HG03460 (cell line): ENCODE measurements around the gene AFG3L2.

Experiments
- ATAC-seq: cut with Tn5 transposase; IDR thresholded peaks from one replicate; pipeline ENCODE4 v1.9.1; 2021; ENCODE audit not compliant: unreplicated experiment

AFG3L2 gene

DNA sequence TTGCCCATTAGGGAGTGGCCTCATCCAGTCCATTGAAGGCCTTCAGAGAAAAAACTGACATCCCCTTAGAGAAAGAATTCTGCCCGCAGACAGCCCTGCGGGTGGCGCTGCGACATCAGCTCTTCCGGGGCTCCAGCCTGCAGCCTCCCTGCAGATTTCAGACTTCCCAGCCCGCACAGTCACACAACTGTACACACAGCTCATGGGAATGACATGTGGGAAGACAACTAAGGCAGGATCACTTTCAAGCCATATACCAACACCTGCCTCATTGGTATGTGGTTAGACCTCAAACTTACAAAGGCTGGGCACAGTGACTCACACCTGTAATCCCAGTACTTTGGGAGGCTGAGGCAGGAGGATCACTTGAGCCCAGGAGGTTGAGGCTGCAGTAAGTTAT, 93.8 kb downstream of the AFG3L2 start:
- ATAC-seq, result no peak

DNA sequence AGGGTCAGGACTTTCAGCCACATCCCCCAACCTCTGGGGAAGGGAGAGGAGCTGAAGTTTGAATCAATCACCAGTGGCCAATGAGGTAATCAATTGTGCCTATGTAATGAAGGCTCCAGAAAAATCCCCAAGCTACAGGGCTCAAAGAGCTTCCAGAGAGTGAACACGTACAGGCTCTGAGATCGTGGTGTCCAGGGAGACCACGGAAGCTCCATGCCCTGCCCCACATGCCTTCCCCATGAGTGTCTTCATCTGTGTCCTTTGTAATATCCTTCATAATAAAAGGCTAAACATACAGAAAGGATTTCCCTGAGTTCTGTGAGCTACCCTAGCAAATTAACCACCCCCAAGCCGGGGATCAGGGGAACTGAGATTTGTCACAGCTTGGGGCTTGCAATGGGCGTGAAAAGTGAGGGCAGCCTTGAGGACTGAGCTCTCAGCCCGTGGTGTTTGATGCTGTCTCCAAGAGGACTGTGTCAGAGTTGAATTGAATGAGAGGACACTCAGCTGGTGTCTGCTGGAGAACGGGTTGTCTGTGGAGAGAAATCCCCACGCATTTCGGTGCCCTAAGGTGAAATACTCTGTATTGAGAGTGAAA, 94.5 kb downstream of the AFG3L2 start:
- ATAC-seq, result no peak

DNA sequence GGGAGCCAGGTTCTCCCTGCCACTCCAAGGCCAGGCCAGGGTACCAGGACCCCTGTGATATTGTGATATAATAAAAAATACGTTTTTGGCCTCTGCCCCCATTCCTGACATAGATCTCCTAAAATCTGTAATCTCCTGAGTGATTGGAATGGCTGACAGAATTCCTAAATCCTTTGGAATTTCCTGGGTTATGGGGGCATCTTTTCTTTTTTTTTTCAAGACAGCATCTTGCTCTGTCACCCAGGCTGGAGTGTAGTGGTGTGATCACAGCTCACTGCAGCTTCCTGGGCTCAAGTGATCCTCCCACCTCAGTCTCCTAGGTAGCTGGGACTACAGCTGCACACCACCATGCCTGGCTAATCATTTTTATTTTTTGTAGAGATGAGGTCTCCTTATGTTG, 95.2 kb downstream of the AFG3L2 start:
- no peak for ATAC-seq

DNA sequence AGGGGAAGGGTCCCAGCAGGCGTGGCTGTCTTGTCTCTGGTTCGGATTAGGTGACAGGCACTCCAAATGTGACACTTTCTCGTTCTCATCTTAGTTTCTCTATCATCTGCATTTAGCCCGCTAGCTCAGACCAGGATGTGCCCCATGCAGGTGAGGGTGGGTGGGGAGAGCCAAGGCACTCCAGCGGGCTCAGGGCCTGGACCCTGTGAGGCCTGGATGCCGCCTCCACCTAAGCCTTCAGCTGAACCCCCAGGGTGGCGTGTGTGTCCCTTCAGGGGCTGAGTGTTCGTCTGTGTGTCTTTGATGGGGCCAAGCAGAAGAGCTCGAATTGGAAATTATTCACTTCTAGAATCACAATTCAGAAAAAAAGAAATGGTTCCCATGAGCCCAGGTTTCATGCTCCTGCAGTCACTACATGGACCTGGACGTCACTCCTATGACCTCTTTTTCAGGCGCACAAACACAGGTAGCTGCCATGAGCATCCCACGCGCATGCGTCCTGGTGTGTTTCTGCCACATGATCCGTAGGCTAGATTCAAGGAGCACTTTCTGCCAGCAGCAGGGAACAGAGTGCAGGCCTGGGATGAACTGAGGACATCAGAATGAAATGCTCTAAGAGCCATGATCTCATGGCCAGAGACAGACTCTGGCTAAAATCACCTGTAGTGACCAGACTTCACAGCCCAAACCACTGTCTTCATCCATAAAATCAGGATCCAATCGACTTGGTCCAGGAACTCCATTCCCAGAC, 97.1 kb downstream of the AFG3L2 start:
- no peak for ATAC-seq
